HG03565 (cell line): ENCODE results near the gene NAGA.

Experiments
- ATAC-seq: cut with Tn5 transposase; IDR thresholded peaks from one replicate; pipeline ENCODE4 v1.9.1; 2021; ENCODE audit warnings: mild to moderate bottlenecking, moderate library complexity; ENCODE audit not compliant: unreplicated experiment

The NAGA gene

GRCh38 chr22:42050641-42051180 is 19.9 kb downstream of the NAGA start:
- no peak for ATAC-seq

- ATAC-seq, result no peak
Observed at GRCh38 chr22:42041784-42042183, 28.8 kb downstream of the NAGA start.

DNA sequence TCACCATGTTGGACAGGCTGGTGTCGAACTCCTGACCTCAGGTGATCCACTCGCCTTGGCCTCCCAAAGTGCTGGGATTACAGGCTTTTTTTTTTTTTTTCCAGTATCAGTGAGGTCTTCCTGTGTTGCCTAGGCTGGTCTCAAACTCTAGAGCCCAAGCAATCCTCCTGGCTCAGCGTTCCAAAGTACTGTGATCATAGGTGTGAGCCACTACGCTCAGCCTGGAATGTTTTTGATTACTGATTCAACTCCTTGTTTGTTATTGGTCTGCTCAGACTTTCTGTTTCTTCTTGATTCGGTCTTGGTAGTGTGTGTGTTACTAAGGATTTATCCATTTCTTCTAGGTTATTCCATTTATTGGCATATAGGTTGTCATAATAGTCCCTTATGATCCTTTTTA is 31.3 kb downstream of the NAGA start:
- ATAC-seq, result no peak

- no peak for ATAC-seq
Observed at GRCh38 chr22:42035256-42035655, 35.4 kb downstream of the NAGA start.

DNA sequence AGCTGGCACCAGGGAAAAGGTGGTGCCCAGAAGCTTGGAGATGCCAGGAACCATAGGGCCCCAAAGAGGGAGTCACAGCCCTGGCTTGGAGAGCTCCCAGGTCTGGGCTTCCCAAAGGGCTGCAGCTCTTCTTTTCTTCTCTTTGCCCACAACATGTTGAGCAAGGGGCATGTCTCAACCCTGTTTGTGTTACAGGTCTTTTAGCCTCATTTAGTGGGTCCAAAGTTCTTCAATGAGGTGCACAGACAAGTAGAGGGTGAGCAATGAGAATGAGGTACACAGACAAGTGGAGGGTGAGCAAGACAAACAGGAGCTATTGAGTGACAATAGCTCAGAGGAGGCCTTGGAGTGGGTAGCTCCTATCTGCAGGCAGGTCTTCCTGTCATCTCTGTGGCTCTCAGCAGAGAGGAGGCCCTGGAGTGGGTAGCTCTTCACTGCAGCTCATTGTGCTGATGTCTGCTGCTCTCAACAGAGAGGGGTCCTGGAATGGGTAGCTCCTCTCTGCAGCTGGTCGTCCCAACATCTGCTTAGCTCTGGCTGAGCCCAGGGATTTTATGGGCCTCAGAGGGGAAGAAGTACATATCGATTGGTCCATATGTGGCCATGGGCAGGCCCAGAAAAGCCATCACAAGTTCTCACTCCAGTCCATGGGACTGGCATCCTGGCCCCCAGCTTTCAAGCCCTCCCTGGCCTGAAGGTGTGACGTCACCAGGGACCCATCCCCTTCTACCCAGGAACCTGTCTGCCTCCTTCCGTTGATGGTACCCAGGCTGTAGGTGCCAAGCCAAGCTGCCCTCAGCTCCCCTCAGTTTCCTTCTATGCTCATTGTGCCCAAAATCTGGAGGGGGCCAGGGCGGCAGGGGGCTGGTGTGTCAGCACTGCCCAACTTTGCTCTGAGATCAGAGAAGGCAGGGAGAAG is 37.1 kb downstream of the NAGA start:
- no peak for ATAC-seq

DNA sequence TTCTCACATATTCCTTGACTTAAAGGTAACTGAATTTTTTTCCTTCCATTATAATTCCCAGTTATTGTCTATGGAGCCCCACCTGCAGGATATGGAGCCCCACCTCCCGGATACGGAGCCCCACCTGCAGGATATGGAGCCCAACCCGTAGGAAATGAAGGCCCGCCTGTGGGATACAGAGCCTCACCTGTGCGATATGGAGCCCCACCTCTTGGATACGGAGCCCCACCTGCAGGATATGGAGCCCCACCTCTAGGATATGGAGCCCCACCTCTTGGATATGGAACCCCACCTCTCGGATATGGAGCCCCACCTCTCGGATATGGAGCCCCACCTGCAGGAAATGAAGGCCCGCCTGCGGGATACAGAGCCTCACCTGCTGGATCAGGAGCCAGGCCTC is 43.9 kb downstream of the NAGA start:
- ATAC-seq, result no peak

GRCh38 chr22:42025421-42025820 is 45.2 kb downstream of the NAGA start:
- no peak for ATAC-seq

- no peak for ATAC-seq
Observed at GRCh38 chr22:42022162-42022847, 48.3 kb downstream of the NAGA start.

GRCh38 chr22:42021571-42021970 is 49.0 kb downstream of the NAGA start:
- ATAC-seq, result no peak

DNA sequence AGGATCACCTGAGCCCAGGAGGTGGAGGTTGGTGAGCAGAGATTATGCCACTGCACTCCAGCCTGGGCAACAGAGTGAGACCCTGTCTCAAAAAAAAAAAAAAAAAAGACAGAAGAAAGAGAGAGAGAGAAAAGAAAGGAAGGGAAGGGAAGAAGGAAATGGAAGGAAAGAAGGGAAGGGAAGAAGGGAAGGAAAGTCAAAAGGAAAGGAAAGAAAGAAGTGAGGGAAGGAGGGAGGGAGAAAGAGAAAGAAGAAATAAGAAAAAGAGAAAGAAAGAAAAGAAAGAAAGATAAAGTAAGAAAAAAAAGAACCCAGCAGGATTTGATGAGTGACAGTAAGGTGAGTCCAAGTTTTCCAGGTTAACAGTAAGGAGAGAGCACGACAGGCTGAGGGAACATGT is 52.4 kb downstream of the NAGA start:
- no peak for ATAC-seq

- no peak for ATAC-seq
Observed at GRCh38 chr22:42016111-42016510, 54.5 kb downstream of the NAGA start.

GRCh38 chr22:42013385-42013784 is 57.2 kb downstream of the NAGA start:
- ATAC-seq, result no peak

DNA sequence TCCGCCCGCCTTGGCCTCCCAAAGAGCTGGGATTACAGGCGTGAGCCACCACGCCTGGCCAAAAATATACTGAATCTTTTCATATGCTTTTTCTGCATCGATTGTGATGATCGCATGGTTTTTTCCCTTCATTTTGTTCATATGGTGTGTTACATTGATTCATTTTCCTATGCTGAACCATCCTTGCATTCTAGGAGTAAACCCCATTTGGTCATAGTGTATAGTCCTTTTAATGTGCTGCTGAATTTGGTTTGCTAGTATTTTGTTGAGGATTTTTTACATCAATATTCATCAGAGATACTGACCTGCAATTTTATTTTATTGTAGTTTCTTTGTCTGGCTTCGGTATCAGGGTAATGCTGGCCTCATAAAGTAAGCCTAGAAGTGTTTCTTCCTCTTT is 59.8 kb downstream of the NAGA start:
- ATAC-seq, result no peak
